Astrocyte (in vitro differentiated cells and primary cell): ENCODE results near the gene LY6G6D. TPM values are rescaled to one million over a fixed set of nuclear protein-coding genes. Genes with fewer than 3 reads are reported as not detected.

Experiments
- DNase-seq: peaks from one replicate; pipeline ENCODE4 v3.0.0-alpha.2; 2010; ENCODE audit warnings: low read depth
- FAIRE-seq: peaks from 2 replicates; lab custom pipeline; 2011; peaks lifted over from hg19 to GRCh38; lab: Jason Lieb, UNC
- H2AFZ ChIP-seq: 2 replicates; pipeline ENCODE4 v1.6.0; 2012; ENCODE audit warnings: low read depth, low read length, inconsistent platforms
- H3K27ac ChIP-seq: 2 replicates; pipeline ENCODE4 v1.5.1; 2011; ENCODE audit warnings: low read depth, low read length, inconsistent platforms
- H3K27me3 ChIP-seq: 2 replicates; pipeline ENCODE4 v1.6.0; 2011; ENCODE audit warnings: low read length, inconsistent platforms; ENCODE audit not compliant: insufficient read depth
- H3K36me3 ChIP-seq: 2 replicates; pipeline ENCODE4 v1.5.1; 2011; ENCODE audit warnings: low read length, inconsistent platforms; ENCODE audit not compliant: insufficient read depth
- H3K4me1 ChIP-seq: 2 replicates; pipeline ENCODE4 v1.5.1; 2011; ENCODE audit warnings: low read length, inconsistent platforms; ENCODE audit not compliant: insufficient read depth
- H3K4me2 ChIP-seq: 2 replicates; pipeline ENCODE4 v1.6.0; 2012; ENCODE audit warnings: low read length, inconsistent platforms
- H3K4me3 ChIP-seq: 2 replicates; pipeline ENCODE4 v1.5.1; 2011; ENCODE audit warnings: low read depth, mild to moderate bottlenecking, low read length, inconsistent platforms; ENCODE audit not compliant: insufficient read depth
- H3K79me2 ChIP-seq: 2 replicates; pipeline ENCODE4 v1.6.0; 2012; ENCODE audit warnings: mild to moderate bottlenecking, low read length, inconsistent platforms; ENCODE audit not compliant: insufficient read depth
- H3K9ac ChIP-seq: 2 replicates; pipeline ENCODE4 v1.6.0; 2012; ENCODE audit warnings: mild to moderate bottlenecking, low read length, inconsistent platforms
- H3K9me3 ChIP-seq: 2 replicates; pipeline ENCODE4 v1.5.1; 2012; ENCODE audit warnings: low read depth, mild to moderate bottlenecking, low read length, inconsistent platforms; ENCODE audit not compliant: insufficient read depth
- H4K20me1 ChIP-seq: 2 replicates; pipeline ENCODE4 v1.6.0; 2012; ENCODE audit warnings: low read length, inconsistent platforms; ENCODE audit not compliant: insufficient read depth
- H3K27ac Mint-ChIP-seq: one replicate; pipeline ENCODE4 v1.8.0; 2021; ENCODE audit warnings: mild to moderate bottlenecking, mixed read lengths; ENCODE audit not compliant: unreplicated experiment
- H3K27me3 Mint-ChIP-seq: one replicate; pipeline ENCODE4 v1.8.0; 2021; ENCODE audit warnings: low read depth, mixed read lengths; ENCODE audit not compliant: unreplicated experiment
- H3K36me3 Mint-ChIP-seq: one replicate; pipeline ENCODE4 v1.8.0; 2021; ENCODE audit warnings: low read depth, mixed read lengths; ENCODE audit not compliant: unreplicated experiment
- H3K4me1 Mint-ChIP-seq: one replicate; pipeline ENCODE4 v1.8.0; 2021; ENCODE audit warnings: low read depth, mixed read lengths; ENCODE audit not compliant: unreplicated experiment
- H3K4me3 Mint-ChIP-seq: one replicate; pipeline ENCODE4 v1.8.0; 2021; ENCODE audit warnings: mild to moderate bottlenecking, moderate library complexity, mixed read lengths; ENCODE audit not compliant: unreplicated experiment
- H3K9me3 Mint-ChIP-seq: one replicate; pipeline ENCODE4 v1.8.0; 2021; ENCODE audit warnings: mild to moderate bottlenecking, mixed read lengths; ENCODE audit not compliant: unreplicated experiment
- CTCF ChIP-seq: IDR thresholded peaks from 2 replicates; pipeline ENCODE4 v1.5.1; 2011; ENCODE audit warnings: low read depth, mild to moderate bottlenecking, inconsistent platforms, low read length, moderate library complexity; ENCODE audit not compliant: insufficient read depth
- EZH2 ChIP-seq: IDR thresholded peaks from 2 replicates; pipeline ENCODE4 v1.6.1; 2012; ENCODE audit warnings: mild to moderate bottlenecking, low read length, inconsistent platforms; ENCODE audit not compliant: insufficient read depth
- total RNA-seq: library from RNA; stranded (reverse); gene quantifications from 2 replicates; pipeline ENCODE4 v1.2.1, GENCODE V29; 2021

Gene LY6G6D
- total RNA-seq, 1 donor from 2014 or later = not detected

- H3K27ac Mint-ChIP-seq = peak overlapping the region; percentile 99
- Histone ChIP-seq H3K4me2 (peak overlapping the region; percentile 93), H3K9ac (peak overlapping the region; percentile 50), H3K4me1 (peaks cover 42% of the 10 kb centered on the region), H2AFZ (peak overlapping the region; percentile 57), H3K27me3 (no peaks in the 10 kb centered on the region), H4K20me1 (peaks cover 28% of the 10 kb centered on the region), H3K9me3 (no peaks in the 10 kb centered on the region), H3K4me3 (peak overlapping the region; percentile 18), H3K27ac (peak overlapping the region; percentile 54), H3K79me2 (peaks cover 46% of the 10 kb centered on the region), H3K36me3 (peaks cover 15% of the 10 kb centered on the region)
- no peak for TF ChIP-seq EZH2
- no peak for TF ChIP-seq CTCF
- no peaks in the 10 kb centered on the region for H3K27me3 Mint-ChIP-seq
- FAIRE-seq = no peak
- no peaks in the 10 kb centered on the region for H3K9me3 Mint-ChIP-seq
- peaks cover 16% of the 10 kb centered on the region for H3K36me3 Mint-ChIP-seq
- H3K4me1 Mint-ChIP-seq = peaks cover 37% of the 10 kb centered on the region
- no peak for DNase-seq
- peak overlapping the region; percentile 99 for H3K4me3 Mint-ChIP-seq
Measured at GRCh38 chr6:31737315-31737990, 22.3 kb downstream of the LY6G6D start.

GRCh38 chr6:31737991-31738979 lies 23.1 kb downstream of the LY6G6D start:
- Mint-ChIP-seq H3K27me3 (no peaks in the 10 kb centered on the region), H3K27ac (peak overlapping the region; percentile 99), H3K36me3 (peaks cover 17% of the 10 kb centered on the region), H3K9me3 (no peaks in the 10 kb centered on the region), H3K4me3 (peak overlapping the region; percentile 99), H3K4me1 (peaks cover 34% of the 10 kb centered on the region)
- Histone ChIP-seq H3K4me3 (peak overlapping the region; percentile 18), H3K27me3 (no peaks in the 10 kb centered on the region), H3K9ac (peak overlapping the region; percentile 50), H3K4me2 (peak overlapping the region; percentile 93), H3K36me3 (peaks cover 10% of the 10 kb centered on the region), H3K4me1 (peaks cover 39% of the 10 kb centered on the region), H4K20me1 (peaks cover 22% of the 10 kb centered on the region), H2AFZ (peak overlapping the region; percentile 57), H3K27ac (peak overlapping the region; percentile 54), H3K79me2 (peaks cover 42% of the 10 kb centered on the region), H3K9me3 (no peaks in the 10 kb centered on the region)
- TF ChIP-seq EZH2 = no peak
- TF ChIP-seq CTCF = no peak
- DNase-seq (peak; percentile 78), FAIRE-seq (peak; percentile 9)
